Liver (tissue), 9 donors: ENCODE results near the gene ICA1L. TPM values are rescaled to one million over a fixed set of nuclear protein-coding genes. Genes with fewer than 3 reads are reported as not detected.
"Not testable (repeated sequence)": the region's sequence is repeated elsewhere in the genome, so short reads cannot be mapped to it uniquely, and the experiment has no call there.

Source experiments
- DNase-seq: peaks from one replicate; pipeline ENCODE4 v3.0.0-alpha.2; 2017; ENCODE audit warnings: low spot score
- H3K27ac ChIP-seq, 2 donors: one replicate each; pipeline ENCODE4 v1.7.0; 2013; ENCODE audit warnings: inconsistent platforms in 2 of 2, low read length in 2 of 2, control low read depth in 1 of 2, low read depth in 1 of 2, mild to moderate bottlenecking in 1 of 2
- H3K27me3 ChIP-seq, 4 donors: one replicate each; pipeline versions ENCODE4 v1.6.1 to v1.7.0; 2013; ENCODE audit warnings: low read length in 3 of 4, inconsistent platforms in 1 of 4, mild to moderate bottlenecking in 1 of 4, moderate library complexity in 1 of 4; ENCODE audit not compliant: control insufficient read depth in 4 of 4, insufficient read depth in 4 of 4
- H3K36me3 ChIP-seq, 4 donors: one replicate each; pipeline versions ENCODE4 v1.6.1 to v1.7.0; 2013; ENCODE audit warnings: low read length in 3 of 4, mild to moderate bottlenecking in 3 of 4, low read depth in 1 of 4, moderate library complexity in 1 of 4; ENCODE audit not compliant: control insufficient read depth in 4 of 4, insufficient read depth in 3 of 4
- H3K4me1 ChIP-seq, 4 donors: one replicate each; pipeline versions ENCODE4 v1.6.1 to v1.7.0; 2013; ENCODE audit warnings: low read length in 3 of 4, mild to moderate bottlenecking in 3 of 4, moderate library complexity in 1 of 4; ENCODE audit not compliant: control insufficient read depth in 4 of 4, insufficient read depth in 4 of 4
- H3K4me3 ChIP-seq, 3 donors: one replicate each; pipeline versions ENCODE4 v1.6.1 to v1.7.0; 2013; ENCODE audit warnings: low read length in 3 of 3, control low read depth in 1 of 3, low read depth in 1 of 3, mild to moderate bottlenecking in 1 of 3
- H3K9ac ChIP-seq, 2 donors: one replicate each; pipeline ENCODE4 v1.7.0; 2013; ENCODE audit warnings: low read length in 2 of 2, mild to moderate bottlenecking in 2 of 2, moderate library complexity in 2 of 2, control low read depth in 1 of 2, low read depth in 1 of 2
- H3K9me3 ChIP-seq, 4 donors: one replicate each; pipeline versions ENCODE4 v1.6.1 to v1.7.0; 2013; ENCODE audit warnings: low read length in 3 of 4; ENCODE audit not compliant: control insufficient read depth in 4 of 4
- CTCF ChIP-seq: fragments of 150-350 bp; IDR thresholded peaks from 2 replicates; pipeline ENCODE4 v1.5.1; 2017; ENCODE audit warnings: improper control_type of control experiment, low read depth, low read length; ENCODE audit not compliant: missing input control
- EGR1 ChIP-seq, 2 donors: IDR thresholded peaks; 2 replicates each; pipeline ENCODE4 v1.6.1; 2016 to 2018; ENCODE audit warnings: antibody characterized with exemption in 2 of 2, low read depth in 2 of 2
- FOXA1 ChIP-seq: IDR thresholded peaks from 2 replicates; pipeline ENCODE4 v1.6.1; 2016; ENCODE audit warnings: antibody characterized with exemption
- FOXA2 ChIP-seq: IDR thresholded peaks from 2 replicates; pipeline ENCODE4 v1.6.1; 2016; ENCODE audit warnings: antibody characterized with exemption
- GABPA ChIP-seq, 2 donors: IDR thresholded peaks in 1 of 2; conservative IDR thresholded peaks in 1 of 2; 2 replicates each; pipeline ENCODE4 v1.6.1; 2016; ENCODE audit warnings: antibody characterized with exemption in 2 of 2, mild to moderate bottlenecking in 1 of 2, moderate library complexity in 1 of 2
- HNF4A ChIP-seq, 2 donors: conservative IDR thresholded peaks; 2 replicates each; pipeline ENCODE4 v1.6.1; 2016; ENCODE audit warnings: antibody characterized with exemption in 2 of 2, mild to moderate bottlenecking in 2 of 2
- HNF4G ChIP-seq: IDR thresholded peaks from 2 replicates; pipeline ENCODE4 v1.6.1; 2016; ENCODE audit warnings: antibody characterized with exemption
- MAX ChIP-seq: IDR thresholded peaks from 2 replicates; pipeline ENCODE4 v1.6.1; 2016; ENCODE audit warnings: antibody characterized with exemption
- NR2F2 ChIP-seq: IDR thresholded peaks from 2 replicates; pipeline ENCODE4 v1.6.1; 2016; ENCODE audit warnings: antibody characterized with exemption
- RAD21 ChIP-seq, 2 donors: IDR thresholded peaks; 2 replicates each; pipeline ENCODE4 v1.6.1; 2016; ENCODE audit warnings: antibody characterized with exemption in 2 of 2, mild to moderate bottlenecking in 2 of 2
- RXRA ChIP-seq, 2 donors: IDR thresholded peaks; 2 replicates each; pipeline ENCODE4 v1.6.1; 2017 to 2018; ENCODE audit warnings: antibody characterized with exemption in 2 of 2, mild to moderate bottlenecking in 1 of 2
- SP1 ChIP-seq: IDR thresholded peaks from 2 replicates; pipeline ENCODE4 v1.6.1; 2018; ENCODE audit warnings: antibody characterized with exemption, mild to moderate bottlenecking
- TAF1 ChIP-seq: conservative IDR thresholded peaks from 2 replicates; pipeline ENCODE4 v1.6.1; 2016; ENCODE audit warnings: antibody characterized with exemption, mild to moderate bottlenecking
- YY1 ChIP-seq: IDR thresholded peaks from 2 replicates; pipeline ENCODE4 v1.6.1; 2016; ENCODE audit warnings: antibody characterized with exemption, mild to moderate bottlenecking
- WGBS: extraction: QIAGEN DNeasy Blood & Tissue Kit; methylation state at CpG from one replicate; pipeline ENCODE4 v1.1.7; 2013; 5-methylcytosine and 5-hydroxymethylcytosine counted together
- polyA plus RNA-seq, 2 donors: library from polyadenylated mRNA; stranded (reverse) in 1 of 2; unstranded in 1 of 2; fragments of 200-250 nt in 1 of 2; fragments of >200 nt in 1 of 2; fragmentation: Nextera tagmentation in 1 of 2; extraction: Ambion mirVana in 1 of 2; gene quantifications; one replicate each; pipeline versions ENCODE4 v1.2.1 to v1.2.3, GENCODE V29; 2013 to 2015
- total RNA-seq, 2 donors: library from RNA; depleted of rRNA; stranded (reverse); fragments of >200 nt; gene quantifications; one replicate each; pipeline ENCODE4 v1.2.3, GENCODE V29; 2014
- TF ChIP-seq, protein P1 (sequence below): IDR thresholded peaks from 2 replicates; pipeline ENCODE4 v1.6.1; 2016; ENCODE audit warnings: antibody characterized with exemption, mild to moderate bottlenecking
- TF ChIP-seq, protein P2 (sequence below): IDR thresholded peaks from 2 replicates; pipeline ENCODE4 v1.6.1; 2016; ENCODE audit warnings: antibody characterized with exemption
- TF ChIP-seq, protein P3 (sequence below): IDR thresholded peaks from 2 replicates; pipeline ENCODE4 v1.6.1; 2016; ENCODE audit warnings: antibody characterized with exemption
- donor health status: healthy.
- donor health status: healthy.
- donor health status: healthy.
- donor health status: healthy.
- donor health status: healthy.

ICA1L gene
- total and polyA plus RNA-seq, 4 donors: 0.15 to 1.7 (median 0.79) TPM

DNA sequence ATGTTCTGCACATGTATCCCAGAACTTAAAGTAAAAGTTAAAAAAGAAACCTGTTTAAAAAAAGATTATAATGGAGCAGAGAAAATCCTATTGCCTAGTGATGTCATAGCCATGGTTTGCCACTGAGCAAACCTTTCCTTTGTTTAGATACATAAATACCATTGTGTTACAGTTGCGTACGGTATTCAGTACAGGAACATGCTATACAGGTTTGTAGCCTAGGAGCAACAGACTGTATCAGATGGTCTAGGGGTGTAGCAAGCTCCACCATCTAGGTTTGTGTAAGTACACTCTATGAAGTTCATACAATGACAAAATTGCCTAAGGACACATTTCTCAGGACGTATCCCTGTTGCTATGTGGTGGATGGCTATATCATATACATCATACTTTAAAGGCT is 13.0 kb downstream of the ICA1L start:
- TF ChIP-seq TAF1: no peak
- no peak for TF ChIP-seq RAD21 (IDR thresholded peaks at IDR 0.05)
- no peak for TF ChIP-seq CTCF
- TF ChIP-seq HNF4G: no peak
- no peak for TF ChIP-seq SP1
- no peak overlapping the region for H3K9ac ChIP-seq
- no peaks in the 10 kb centered on the region for H3K36me3 ChIP-seq
- no peak overlapping the region for H3K4me3 ChIP-seq
- no peaks in the 10 kb centered on the region for H3K27me3 ChIP-seq
- H3K4me1 ChIP-seq: no peaks in the 10 kb centered on the region
- 88% methylated on average over 3 of the region's 3 CpGs for WGBS
- no peaks in the 10 kb centered on the region for H3K9me3 ChIP-seq
- no peak for DNase-seq
- no peak overlapping the region for H3K27ac ChIP-seq

DNA sequence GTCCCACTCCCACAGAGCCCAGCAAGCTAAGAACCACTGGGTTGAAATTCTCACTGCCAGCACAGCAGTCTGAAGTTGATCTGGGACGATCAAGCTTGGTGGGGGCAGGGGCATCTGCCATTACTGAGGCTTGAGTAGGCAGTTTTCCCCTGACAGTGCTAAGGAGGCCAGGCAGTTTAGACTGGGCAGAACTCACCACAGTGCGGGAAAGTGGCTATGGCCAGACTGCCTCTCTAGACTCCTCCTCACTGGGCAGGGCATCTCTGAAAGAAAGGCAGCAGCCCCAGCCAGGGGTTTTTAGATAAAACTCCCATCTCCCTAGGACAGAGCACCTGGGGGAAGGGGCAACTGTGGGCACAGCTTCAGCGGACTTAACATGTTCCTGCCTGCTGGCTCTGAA is 22.2 kb downstream of the ICA1L start:
- not testable (repeated sequence) for H3K4me1 ChIP-seq, H3K27ac ChIP-seq, H3K36me3 ChIP-seq, H3K9me3 ChIP-seq, H3K27me3 ChIP-seq, H3K9ac ChIP-seq, H3K4me3 ChIP-seq, DNase-seq
- WGBS: 66% methylated on average over 3 of the region's 3 CpGs

- Histone ChIP-seq H3K4me1 (no peaks in the 10 kb centered on the region), H3K4me3 (no peak overlapping the region), H3K9ac (no peak overlapping the region), H3K27ac (no peak overlapping the region), H3K27me3 (no peaks in the 10 kb centered on the region), H3K36me3 (no peaks in the 10 kb centered on the region), H3K9me3 (no peaks in the 10 kb centered on the region)
- DNase-seq: no peak
- 79% methylated on average over 8 of the region's 8 CpGs for WGBS
- TF ChIP-seq SP1 (no peak), GABPA (IDR thresholded peaks at IDR 0.05 in 1 of 2, conservative IDR thresholded peaks at IDR 0.05 in 1 of 2) (no peak), FOXA1 (no peak), FOXA2 (no peak), EGR1 (IDR thresholded peaks at IDR 0.05; ENCODE audit: low read depth in 2 of 2) (no peak), CTCF (no peak), YY1 (no peak), NR2F2 (no peak), HNF4G (no peak), MAX (no peak), TAF1 (no peak), HNF4A (conservative IDR thresholded peaks at IDR 0.05) (no peak), RXRA (IDR thresholded peaks at IDR 0.05) (no peak), RAD21 (IDR thresholded peaks at IDR 0.05) (no peak)
- TF ChIP-seq, protein P1, sequence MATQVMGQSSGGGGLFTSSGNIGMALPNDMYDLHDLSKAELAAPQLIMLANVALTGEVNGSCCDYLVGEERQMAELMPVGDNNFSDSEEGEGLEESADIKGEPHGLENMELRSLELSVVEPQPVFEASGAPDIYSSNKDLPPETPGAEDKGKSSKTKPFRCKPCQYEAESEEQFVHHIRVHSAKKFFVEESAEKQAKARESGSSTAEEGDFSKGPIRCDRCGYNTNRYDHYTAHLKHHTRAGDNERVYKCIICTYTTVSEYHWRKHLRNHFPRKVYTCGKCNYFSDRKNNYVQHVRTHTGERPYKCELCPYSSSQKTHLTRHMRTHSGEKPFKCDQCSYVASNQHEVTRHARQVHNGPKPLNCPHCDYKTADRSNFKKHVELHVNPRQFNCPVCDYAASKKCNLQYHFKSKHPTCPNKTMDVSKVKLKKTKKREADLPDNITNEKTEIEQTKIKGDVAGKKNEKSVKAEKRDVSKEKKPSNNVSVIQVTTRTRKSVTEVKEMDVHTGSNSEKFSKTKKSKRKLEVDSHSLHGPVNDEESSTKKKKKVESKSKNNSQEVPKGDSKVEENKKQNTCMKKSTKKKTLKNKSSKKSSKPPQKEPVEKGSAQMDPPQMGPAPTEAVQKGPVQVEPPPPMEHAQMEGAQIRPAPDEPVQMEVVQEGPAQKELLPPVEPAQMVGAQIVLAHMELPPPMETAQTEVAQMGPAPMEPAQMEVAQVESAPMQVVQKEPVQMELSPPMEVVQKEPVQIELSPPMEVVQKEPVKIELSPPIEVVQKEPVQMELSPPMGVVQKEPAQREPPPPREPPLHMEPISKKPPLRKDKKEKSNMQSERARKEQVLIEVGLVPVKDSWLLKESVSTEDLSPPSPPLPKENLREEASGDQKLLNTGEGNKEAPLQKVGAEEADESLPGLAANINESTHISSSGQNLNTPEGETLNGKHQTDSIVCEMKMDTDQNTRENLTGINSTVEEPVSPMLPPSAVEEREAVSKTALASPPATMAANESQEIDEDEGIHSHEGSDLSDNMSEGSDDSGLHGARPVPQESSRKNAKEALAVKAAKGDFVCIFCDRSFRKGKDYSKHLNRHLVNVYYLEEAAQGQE: no peak
- TF ChIP-seq, protein P2, sequence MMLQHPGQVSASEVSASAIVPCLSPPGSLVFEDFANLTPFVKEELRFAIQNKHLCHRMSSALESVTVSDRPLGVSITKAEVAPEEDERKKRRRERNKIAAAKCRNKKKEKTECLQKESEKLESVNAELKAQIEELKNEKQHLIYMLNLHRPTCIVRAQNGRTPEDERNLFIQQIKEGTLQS: no peak
- TF ChIP-seq, protein P3, sequence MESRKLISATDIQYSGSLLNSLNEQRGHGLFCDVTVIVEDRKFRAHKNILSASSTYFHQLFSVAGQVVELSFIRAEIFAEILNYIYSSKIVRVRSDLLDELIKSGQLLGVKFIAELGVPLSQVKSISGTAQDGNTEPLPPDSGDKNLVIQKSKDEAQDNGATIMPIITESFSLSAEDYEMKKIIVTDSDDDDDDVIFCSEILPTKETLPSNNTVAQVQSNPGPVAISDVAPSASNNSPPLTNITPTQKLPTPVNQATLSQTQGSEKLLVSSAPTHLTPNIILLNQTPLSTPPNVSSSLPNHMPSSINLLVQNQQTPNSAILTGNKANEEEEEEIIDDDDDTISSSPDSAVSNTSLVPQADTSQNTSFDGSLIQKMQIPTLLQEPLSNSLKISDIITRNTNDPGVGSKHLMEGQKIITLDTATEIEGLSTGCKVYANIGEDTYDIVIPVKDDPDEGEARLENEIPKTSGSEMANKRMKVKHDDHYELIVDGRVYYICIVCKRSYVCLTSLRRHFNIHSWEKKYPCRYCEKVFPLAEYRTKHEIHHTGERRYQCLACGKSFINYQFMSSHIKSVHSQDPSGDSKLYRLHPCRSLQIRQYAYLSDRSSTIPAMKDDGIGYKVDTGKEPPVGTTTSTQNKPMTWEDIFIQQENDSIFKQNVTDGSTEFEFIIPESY: no peak
Observed at GRCh38 chr2:202848813-202849212, 22.8 kb downstream of the ICA1L start.
